GM12891 (cell line): Measurements from ENCODE around the gene TARP.

Experiments
- DNase-seq: peaks from one replicate; pipeline ENCODE4 v3.0.0; 2011; ENCODE audit warnings: low spot score; ENCODE audit not compliant: insufficient read length
- FAIRE-seq: peaks from 2 replicates; lab custom pipeline; 2011; peaks lifted over from hg19 to GRCh38; lab: Jason Lieb, UNC
- PAX5 ChIP-seq: IDR thresholded peaks from 2 replicates; pipeline ENCODE4 v1.6.1; 2011; ENCODE audit warnings: low read length, moderate library complexity, mild to moderate bottlenecking; ENCODE audit not compliant: insufficient read depth, severe bottlenecking
- POLR2A ChIP-seq: IDR thresholded peaks from 2 replicates; pipeline ENCODE4 v1.6.1; 2011; ENCODE audit warnings: low read depth, low read length, control low read depth
- POLR2AphosphoS5 ChIP-seq: IDR thresholded peaks from 2 replicates; pipeline ENCODE4 v1.6.1; 2011; ENCODE audit warnings: low read depth, low read length, control low read depth
- POU2F2 ChIP-seq: IDR thresholded peaks from 2 replicates; pipeline ENCODE4 v1.6.1; 2011; ENCODE audit warnings: low read depth, mild to moderate bottlenecking, control low read depth, low read length, moderate library complexity
- SPI1 ChIP-seq: IDR thresholded peaks from 2 replicates; pipeline ENCODE4 v1.6.1; 2011; ENCODE audit warnings: low read depth, low read length, control low read depth
- TAF1 ChIP-seq: IDR thresholded peaks from 2 replicates; pipeline ENCODE4 v1.6.1; 2011; ENCODE audit warnings: low read depth, low read length, control low read depth

The TARP gene

GRCh38 chr7:38316733-38317360 is 43.4 kb upstream of the TARP start:
- TF ChIP-seq SPI1 (no peak), POU2F2 (no peak), POLR2AphosphoS5 (no peak), TAF1 (no peak), POLR2A (no peak), PAX5 (no peak)
- peak; percentile 40 for FAIRE-seq
- DNase-seq: no peak

- DNase-seq: no peak
- peak; percentile 26 for FAIRE-seq
- no peak for TF ChIP-seq POLR2AphosphoS5
These were observed 42.0 kb upstream of the TARP start for GRCh38 chr7:38315410-38315809.

GRCh38 chr7:38312821-38313220 is 39.4 kb upstream of the TARP start:
- DNase-seq (no peak), FAIRE-seq (no peak)
- no peak for TF ChIP-seq POU2F2
- TF ChIP-seq TAF1: no peak
- no peak for TF ChIP-seq POLR2A

GRCh38 chr7:38311329-38311937 is 38.0 kb upstream of the TARP start:
- TF ChIP-seq SPI1 (no peak), TAF1 (0 out of 2 replicates have a peak, but pooled peaks have one; percentile 25), PAX5 (no peak), POU2F2 (no peak), POLR2AphosphoS5 (0 out of 2 replicates have a peak, but pooled peaks have one; percentile 26), POLR2A (peak; percentile 49)
- peak; percentile 47 for DNase-seq
- peak; percentile 89 for FAIRE-seq

- TF ChIP-seq PAX5 (no peak), POLR2AphosphoS5 (no peak), POLR2A (no peak), POU2F2 (no peak), TAF1 (no peak), SPI1 (no peak)
- FAIRE-seq (no peak), DNase-seq (no peak)
These were observed 37.2 kb upstream of the TARP start for GRCh38 chr7:38310591-38311101.

- FAIRE-seq: no peak
- no peak for DNase-seq
- TF ChIP-seq SPI1 (no peak), POLR2A (no peak), TAF1 (no peak), PAX5 (no peak), POU2F2 (no peak), POLR2AphosphoS5 (no peak)
These were observed 36.1 kb upstream of the TARP start for GRCh38 chr7:38309555-38309954.

GRCh38 chr7:38308140-38308539 is 34.7 kb upstream of the TARP start:
- FAIRE-seq: peak; percentile 50
- no peak for TF ChIP-seq POLR2AphosphoS5
- no peak for TF ChIP-seq POLR2A
- TF ChIP-seq TAF1: no peak
- no peak for TF ChIP-seq PAX5
- TF ChIP-seq POU2F2: no peak
- TF ChIP-seq SPI1: no peak
- no peak for DNase-seq

- no peak for DNase-seq
- FAIRE-seq: peak; percentile 28
- TF ChIP-seq POU2F2: no peak
- TF ChIP-seq TAF1: no peak
- TF ChIP-seq POLR2AphosphoS5: no peak
- TF ChIP-seq PAX5: no peak
- TF ChIP-seq SPI1: no peak
- TF ChIP-seq POLR2A: no peak
These were observed 34.2 kb upstream of the TARP start for GRCh38 chr7:38307640-38308039.

GRCh38 chr7:38306914-38307313 is 33.5 kb upstream of the TARP start:
- TF ChIP-seq SPI1: no peak
- no peak for TF ChIP-seq POU2F2
- TF ChIP-seq POLR2AphosphoS5: no peak
- no peak for TF ChIP-seq TAF1
- TF ChIP-seq POLR2A: no peak
- TF ChIP-seq PAX5: no peak
- no peak for DNase-seq
- no peak for FAIRE-seq

GRCh38 chr7:38306171-38306570 is 32.7 kb upstream of the TARP start:
- TF ChIP-seq TAF1 (no peak), POU2F2 (no peak)
- FAIRE-seq: no peak
- no peak for DNase-seq
